Endothelial cell (in vitro differentiated cells): ENCODE results near the gene TVP23C. TPM values are rescaled to one million over a fixed set of nuclear protein-coding genes. Genes with fewer than 3 reads are reported as not detected.

ENCODE experiments used
- DNase-seq: peaks from one replicate; pipeline ENCODE4 v3.0.0; 2021; ENCODE audit warnings: low spot score
- H3K27ac Mint-ChIP-seq: one replicate; pipeline ENCODE4 v1.8.0; 2021; ENCODE audit warnings: mixed read lengths, inconsistent platforms; ENCODE audit not compliant: unreplicated experiment
- H3K27me3 Mint-ChIP-seq: one replicate; pipeline ENCODE4 v1.8.0; 2021; ENCODE audit warnings: mild to moderate bottlenecking, moderate library complexity, mixed read lengths, inconsistent platforms; ENCODE audit not compliant: unreplicated experiment
- H3K36me3 Mint-ChIP-seq: one replicate; pipeline ENCODE4 v1.8.0; 2021; ENCODE audit warnings: mild to moderate bottlenecking, low read depth, mixed read lengths, inconsistent platforms; ENCODE audit not compliant: unreplicated experiment
- H3K4me1 Mint-ChIP-seq: one replicate; pipeline ENCODE4 v1.8.0; 2021; ENCODE audit warnings: mild to moderate bottlenecking, mixed read lengths, inconsistent platforms; ENCODE audit not compliant: unreplicated experiment
- H3K4me3 Mint-ChIP-seq: one replicate; pipeline ENCODE4 v1.8.0; 2021; ENCODE audit warnings: mild to moderate bottlenecking, mixed read lengths, inconsistent platforms; ENCODE audit not compliant: unreplicated experiment
- H3K9me3 Mint-ChIP-seq: one replicate; pipeline ENCODE4 v1.8.0; 2021; ENCODE audit warnings: mixed read lengths, inconsistent platforms; ENCODE audit not compliant: unreplicated experiment
- total RNA-seq: library from RNA; stranded (reverse); fragmentation: NEBNext Ultra II Directional; extraction: Animal tissue kit (Norgen Biotek cat#: 25700); gene quantifications from one replicate; pipeline ENCODE4 v1.2.1, GENCODE V29; 2021; ENCODE audit not compliant: unreplicated experiment
- TF ChIP-seq, protein P1 (sequence below): fragments of 200-600 bp; sonication (generic); IDR thresholded peaks from one replicate; pipeline ENCODE4 v1.5.0; 2021; ENCODE audit warnings: antibody characterized with exemption; ENCODE audit not compliant: unreplicated experiment

TVP23C gene
- total RNA-seq, 1 donor from 2014 or later, result 23.1 TPM

DNA sequence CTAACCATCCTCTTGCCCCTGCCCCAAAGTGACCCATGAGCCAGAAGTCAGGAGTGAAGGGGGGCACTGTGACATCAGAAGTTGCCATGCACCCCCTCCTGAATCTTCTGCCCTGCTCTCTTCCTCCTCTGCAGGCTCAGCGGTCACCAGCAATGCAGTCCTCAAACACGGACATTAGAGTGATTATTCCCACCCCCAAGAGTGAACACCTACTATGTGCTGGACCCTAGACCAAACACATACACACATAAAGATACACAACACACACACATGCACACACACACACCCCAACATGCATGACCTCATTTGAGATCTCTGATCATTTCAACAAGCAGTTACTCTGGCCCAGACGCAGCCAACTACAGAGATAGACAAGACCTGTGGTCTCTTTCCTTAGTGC lies 95.7 kb downstream of the TVP23C start, which contains the start of gene CDRT4:
TSS of gene CDRT4 (minus strand) at position 30 of the 400 bp plus-strand sequence. CDS start 27,383 bp downstream, outside the sequence.
- no peak within 1 kb of the TSS for H3K27ac Mint-ChIP-seq
- no peaks in the 10 kb centered on the region for H3K27me3 Mint-ChIP-seq
- peaks cover 12% of the 10 kb centered on the region for H3K4me1 Mint-ChIP-seq
- peak within 1 kb of the TSS; percentile 42 for H3K4me3 Mint-ChIP-seq
- peaks cover 4% of the 10 kb centered on the region for H3K36me3 Mint-ChIP-seq
- TF ChIP-seq, protein P1, sequence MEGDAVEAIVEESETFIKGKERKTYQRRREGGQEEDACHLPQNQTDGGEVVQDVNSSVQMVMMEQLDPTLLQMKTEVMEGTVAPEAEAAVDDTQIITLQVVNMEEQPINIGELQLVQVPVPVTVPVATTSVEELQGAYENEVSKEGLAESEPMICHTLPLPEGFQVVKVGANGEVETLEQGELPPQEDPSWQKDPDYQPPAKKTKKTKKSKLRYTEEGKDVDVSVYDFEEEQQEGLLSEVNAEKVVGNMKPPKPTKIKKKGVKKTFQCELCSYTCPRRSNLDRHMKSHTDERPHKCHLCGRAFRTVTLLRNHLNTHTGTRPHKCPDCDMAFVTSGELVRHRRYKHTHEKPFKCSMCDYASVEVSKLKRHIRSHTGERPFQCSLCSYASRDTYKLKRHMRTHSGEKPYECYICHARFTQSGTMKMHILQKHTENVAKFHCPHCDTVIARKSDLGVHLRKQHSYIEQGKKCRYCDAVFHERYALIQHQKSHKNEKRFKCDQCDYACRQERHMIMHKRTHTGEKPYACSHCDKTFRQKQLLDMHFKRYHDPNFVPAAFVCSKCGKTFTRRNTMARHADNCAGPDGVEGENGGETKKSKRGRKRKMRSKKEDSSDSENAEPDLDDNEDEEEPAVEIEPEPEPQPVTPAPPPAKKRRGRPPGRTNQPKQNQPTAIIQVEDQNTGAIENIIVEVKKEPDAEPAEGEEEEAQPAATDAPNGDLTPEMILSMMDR, result no peak
- no peak for DNase-seq
- no peaks in the 10 kb centered on the region for H3K9me3 Mint-ChIP-seq

DNA sequence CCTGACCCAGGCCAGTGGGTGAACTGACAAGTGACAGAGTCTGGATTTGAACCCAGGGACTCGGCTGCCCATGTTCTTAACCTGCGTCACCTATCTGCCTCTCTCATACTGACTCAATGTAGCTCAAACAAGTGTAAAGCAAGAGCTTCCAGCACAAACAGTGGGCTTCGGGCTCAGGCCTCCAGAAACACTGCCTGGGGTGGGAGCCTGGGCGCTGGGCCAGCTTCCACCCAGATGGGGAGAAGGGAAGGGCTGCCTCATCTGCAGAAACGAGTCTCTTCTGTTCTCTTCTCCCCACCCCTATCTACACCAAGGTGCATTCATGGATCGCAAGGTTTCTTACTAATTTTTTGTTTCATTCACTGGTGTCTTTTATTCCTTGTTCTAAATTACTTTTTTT lies 97.2 kb downstream of the TVP23C start:
- Mint-ChIP-seq H3K4me3 (no peak overlapping the region), H3K9me3 (no peaks in the 10 kb centered on the region), H3K36me3 (peaks cover 4% of the 10 kb centered on the region), H3K27me3 (peaks cover 2% of the 10 kb centered on the region), H3K4me1 (peaks cover 12% of the 10 kb centered on the region), H3K27ac (no peak overlapping the region)
- TF ChIP-seq, protein P1, result no peak
- no peak for DNase-seq

DNA sequence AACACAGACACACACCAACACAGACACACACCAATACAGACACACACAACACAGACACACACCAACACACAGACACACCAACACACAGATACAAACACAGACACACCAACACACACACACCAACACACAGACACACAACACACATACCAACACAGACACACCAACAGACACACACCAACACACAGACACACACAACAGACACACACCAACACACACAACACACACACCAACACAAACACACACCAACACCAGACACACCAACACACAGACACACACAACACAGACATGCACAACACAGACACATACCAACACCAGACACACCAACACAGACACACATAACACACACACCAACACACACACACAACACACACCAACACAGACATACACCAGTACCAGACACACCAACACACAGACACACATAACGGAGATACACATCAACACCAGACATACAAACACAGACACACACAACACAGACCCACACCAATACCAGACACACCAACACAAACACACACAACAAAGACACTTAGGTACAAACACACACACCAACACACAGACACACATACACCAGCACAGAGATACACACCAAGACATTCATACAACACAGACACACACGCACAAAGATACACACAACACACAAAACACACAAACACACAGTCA lies 98.1 kb downstream of the TVP23C start:
- H3K27ac Mint-ChIP-seq, result no peak overlapping the region
- no peak for DNase-seq
- peaks cover 5% of the 10 kb centered on the region for H3K36me3 Mint-ChIP-seq
- TF ChIP-seq, protein P1, result no peak
- H3K4me1 Mint-ChIP-seq, result peaks cover 11% of the 10 kb centered on the region
- no peak overlapping the region for H3K4me3 Mint-ChIP-seq
- H3K27me3 Mint-ChIP-seq, result peaks cover 2% of the 10 kb centered on the region
- no peaks in the 10 kb centered on the region for H3K9me3 Mint-ChIP-seq

DNA sequence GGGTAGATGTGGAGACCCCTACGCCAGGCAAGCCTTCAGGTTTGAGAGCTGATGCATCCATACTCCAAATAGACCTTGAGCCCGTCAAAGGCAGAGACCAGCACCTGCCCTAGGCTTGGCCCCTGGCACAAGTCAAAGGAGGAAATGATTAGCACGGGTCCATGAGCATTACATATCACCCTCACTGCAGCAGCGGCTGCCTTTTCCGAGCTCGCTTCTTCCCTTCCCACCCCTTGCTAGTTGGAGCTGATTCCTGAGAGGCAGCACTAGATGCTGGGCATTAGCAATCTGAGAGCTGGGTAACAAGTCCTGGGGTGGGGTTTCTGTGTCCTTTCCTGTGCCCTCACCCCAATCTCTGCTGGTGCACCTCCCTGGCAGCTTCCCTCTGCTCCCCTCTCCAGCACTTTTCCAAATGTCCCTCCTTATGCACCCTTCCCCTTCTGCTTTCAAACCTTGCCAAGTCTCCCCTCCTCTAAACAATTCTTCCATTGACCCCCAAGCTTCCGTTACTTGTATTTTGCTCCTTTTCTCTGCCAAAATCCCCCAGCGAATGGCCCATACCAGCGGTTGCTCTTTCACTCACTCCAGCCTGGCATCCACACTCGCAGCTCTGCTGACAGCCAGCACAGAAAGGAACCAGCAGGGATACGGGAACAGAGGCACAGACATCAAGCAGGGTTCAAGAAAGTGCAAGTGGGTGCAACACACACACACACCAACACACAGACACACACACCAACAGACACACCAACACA lies 98.9 kb downstream of the TVP23C start:
- Mint-ChIP-seq H3K27me3 (peaks cover 2% of the 10 kb centered on the region), H3K27ac (no peak overlapping the region), H3K36me3 (peaks cover 9% of the 10 kb centered on the region), H3K4me3 (no peak overlapping the region), H3K4me1 (peaks cover 12% of the 10 kb centered on the region), H3K9me3 (no peaks in the 10 kb centered on the region)
- DNase-seq, result no peak
- TF ChIP-seq, protein P1, result no peak
